GM12878 (cell line): ENCODE data around the gene POU6F2. TPM values are rescaled to one million over a fixed set of nuclear protein-coding genes. Genes with fewer than 3 reads are reported as not detected.

Experiments used
- ATAC-seq: fragments of 200-7000 bp; cut with Tn5 transposase; 3 replicates; pipeline ENCODE4 v1.9.1; 2020; ENCODE audit warnings: mild to moderate bottlenecking, moderate library complexity
- BruUV-seq: library from RNA; stranded (reverse); fragments of 400-500 nt; replicated peaks from 2 replicates; lab custom pipeline; 2021; lab: Mats Ljungman, UMichigan
- CTCF ChIA-PET: fragments of 300-600 bp; sonication (Branson Sonifier 250); formaldehyde crosslinking; extraction: SDS; loops from one replicate; lab custom pipeline; 2021; ENCODE audit warnings: inconsistent platforms; lab: Yijun Ruan, JAX
- POLR2A ChIA-PET: fragments of 350-600 bp; formaldehyde crosslinking; extraction: SDS; loops from one replicate; lab custom pipeline; 2021; ENCODE audit warnings: inconsistent platforms; lab: Charles Lee
- RAD21 ChIA-PET: fragments of 300-600 bp; sonication (Branson Sonifier 250); formaldehyde crosslinking; loops from one replicate; lab custom pipeline; 2023; ENCODE audit warnings: antibody characterized with exemption; ENCODE audit not compliant: unreplicated experiment; lab: Charles Lee
- SMC1A ChIA-PET: fragments of 300-600 bp; sonication (Branson Sonifier 250); formaldehyde crosslinking; loops from one replicate; lab custom pipeline; 2023; ENCODE audit not compliant: unreplicated experiment, uncharacterized antibody; lab: Charles Lee
- DNase-seq: peaks from one replicate; pipeline ENCODE4 v3.0.0-alpha.2; 2011; ENCODE audit warnings: low read depth, low spot score
- FAIRE-seq: peaks from 3 replicates; lab custom pipeline; 2011; peaks lifted over from hg19 to GRCh38; lab: Jason Lieb, UNC
- H2AFZ ChIP-seq: 2 replicates; pipeline ENCODE4 v1.6.0; 2011; ENCODE audit warnings: low read depth, low read length, control low read depth; ENCODE audit not compliant: control insufficient read depth
- H3K27ac ChIP-seq: 2 replicates; pipeline ENCODE4 v1.5.1; 2011; ENCODE audit warnings: control low read depth; ENCODE audit not compliant: control insufficient read depth, insufficient read depth
- H3K27me3 ChIP-seq, 2 experiments: replicated peaks in 1 of 2; 2 replicates each; pipeline versions ENCODE4 v1.6.0 to v1.6.1; 2011; ENCODE audit warnings: low read length in 1 of 2; ENCODE audit not compliant: control insufficient read depth in 2 of 2, insufficient read depth in 2 of 2
- H3K36me3 ChIP-seq, 2 experiments: 2 replicates each; pipeline ENCODE4 v1.5.1; 2011; ENCODE audit warnings: low read length in 1 of 2; ENCODE audit not compliant: control insufficient read depth in 2 of 2, insufficient read depth in 2 of 2
- H3K4me1 ChIP-seq: 2 replicates; pipeline ENCODE4 v1.6.1; 2011; ENCODE audit warnings: mild to moderate bottlenecking, low read length, moderate library complexity, mixed read lengths; ENCODE audit not compliant: control insufficient read depth, insufficient read depth
- H3K4me2 ChIP-seq: 2 replicates; pipeline ENCODE4 v1.6.0; 2011; ENCODE audit warnings: control low read depth; ENCODE audit not compliant: control insufficient read depth, insufficient read depth
- H3K4me3 ChIP-seq: fragments of 200-600 bp; sonication (generic); 2 replicates; pipeline ENCODE4 v1.5.1; 2016
- H3K79me2 ChIP-seq: 2 replicates; pipeline ENCODE4 v1.6.0; 2011; ENCODE audit warnings: low read length; ENCODE audit not compliant: control insufficient read depth, insufficient read depth
- H3K9ac ChIP-seq: 2 replicates; pipeline ENCODE4 v1.8.0; 2011; ENCODE audit warnings: low read length, control low read depth, mixed read lengths; ENCODE audit not compliant: control insufficient read depth, insufficient read depth
- H3K9me3 ChIP-seq: replicated peaks from 3 replicates; pipeline ENCODE4 v1.5.1; 2011; ENCODE audit warnings: mild to moderate bottlenecking, low read length; ENCODE audit not compliant: control insufficient read depth, insufficient read depth
- H4K20me1 ChIP-seq: 2 replicates; pipeline ENCODE4 v1.6.0; 2011; ENCODE audit not compliant: control insufficient read depth, insufficient read depth
- CHD4 ChIP-seq: fragments of 200-600 bp; sonication (generic); IDR thresholded peaks from 2 replicates; pipeline ENCODE4 v1.6.1; 2016; ENCODE audit warnings: mild to moderate bottlenecking
- CREB1 ChIP-seq: IDR thresholded peaks from 2 replicates; pipeline ENCODE4 v1.6.1; 2012; ENCODE audit warnings: low read depth, mild to moderate bottlenecking, inconsistent platforms
- E2F8 ChIP-seq: fragments of 450-650 bp; IDR thresholded peaks from 2 replicates; pipeline ENCODE4 v1.6.1; 2018; ENCODE audit warnings: mild to moderate bottlenecking, low read depth, moderate library complexity; ENCODE audit not compliant: partially characterized antibody
- KDM1A ChIP-seq: fragments of 200-600 bp; sonication (generic); IDR thresholded peaks from 2 replicates; pipeline ENCODE4 v1.6.1; 2016; ENCODE audit warnings: borderline replicate concordance
- LARP7 ChIP-seq: fragments of 450-650 bp; IDR thresholded peaks from 2 replicates; pipeline ENCODE4 v1.6.1; 2017; ENCODE audit warnings: mild to moderate bottlenecking
- PML ChIP-seq: IDR thresholded peaks from 2 replicates; pipeline ENCODE4 v1.6.1; 2012; ENCODE audit warnings: low read length, inconsistent platforms
- RFX5 ChIP-seq: IDR thresholded peaks from 2 replicates; pipeline ENCODE4 v1.6.1; 2011; ENCODE audit warnings: low read depth, low read length, improper control_type of control experiment
- SMC3 ChIP-seq: IDR thresholded peaks from 2 replicates; pipeline ENCODE4 v1.6.1; 2011; ENCODE audit warnings: low read length, improper control_type of control experiment, borderline replicate concordance
- STAT3 ChIP-seq: IDR thresholded peaks from 2 replicates; pipeline ENCODE4 v1.6.1; 2011; ENCODE audit warnings: low read depth, low read length, improper control_type of control experiment
- SUZ12 ChIP-seq: fragments of 200-600 bp; sonication (generic); IDR thresholded peaks from one replicate; pipeline ENCODE4 v1.6.1; 2018; ENCODE audit warnings: antibody characterized with exemption, mild to moderate bottlenecking; ENCODE audit not compliant: unreplicated experiment
- TCF7 ChIP-seq: IDR thresholded peaks from 2 replicates; pipeline ENCODE4 v1.6.1; 2014; ENCODE audit warnings: antibody characterized with exemption, borderline replicate concordance
- YY1 ChIP-seq: IDR thresholded peaks from 2 replicates; pipeline ENCODE4 v1.6.1; 2011; ENCODE audit warnings: low read depth, mild to moderate bottlenecking, low read length
- ZNF24 ChIP-seq: fragments of 450-650 bp; IDR thresholded peaks from 2 replicates; pipeline ENCODE4 v1.6.1; 2017; ENCODE audit warnings: antibody characterized with exemption, mild to moderate bottlenecking
- ZNF384 ChIP-seq: IDR thresholded peaks from 2 replicates; pipeline ENCODE4 v1.6.1; 2012; ENCODE audit warnings: low read depth, mild to moderate bottlenecking, low read length, improper control_type of control experiment, borderline replicate concordance
- ZNF687 ChIP-seq: fragments of 450-650 bp; IDR thresholded peaks from 2 replicates; pipeline ENCODE4 v1.6.1; 2017; ENCODE audit warnings: mild to moderate bottlenecking, moderate library complexity
- ZZZ3 ChIP-seq: IDR thresholded peaks from 2 replicates; pipeline ENCODE4 v1.6.1; 2011; ENCODE audit warnings: low read depth; ENCODE audit not compliant: control insufficient read depth, insufficient read length
- WGBS: methylation state at CpG from one replicate; pipeline ENCODE4 v1.1.6; 2016; ENCODE audit warnings: low lambda C conversion rate; ENCODE audit not compliant: insufficient replicate concordance, insufficient coverage; ENCODE audit errors: missing lambda C conversion rate; 5-methylcytosine and 5-hydroxymethylcytosine counted together
- in situ Hi-C: fragments of 300-500 bp; cut with MboI; formaldehyde crosslinking; loops from 9 replicates; pipeline ENCODE4 v1.14.3; 2018; ENCODE audit warnings: mixed read lengths
- intact Hi-C: fragments of 100-400 bp; cut with micrococcal nuclease; formaldehyde crosslinking; loops from one replicate; pipeline ENCODE4 v1.14.2; 2022; ENCODE audit not compliant: unreplicated experiment
- polyA plus RNA-seq, 11 experiments: library from polyadenylated mRNA; depleted of rRNA in 4 of 11; unstranded in 6 of 11; stranded (reverse) in 5 of 11; fragments of >200 nt; fragmentation: Nextera tagmentation in 4 of 11; fragmentation: Illumina TruSeq in 1 of 11; extraction: Ambion mirVana in 4 of 11; extraction: Trizol in 1 of 11; gene quantifications; 1 replicate in 1 of 11; 2 replicates in 10 of 11; pipeline versions ENCODE4 v1.2.1 to v1.2.3, GENCODE V29; 2011 to 2016; ENCODE audit warnings: inconsistent platforms in 2 of 11, missing spikeins in 2 of 11, low read depth in 1 of 11
- total RNA-seq, 4 experiments: library from RNA; depleted of rRNA in 3 of 4; stranded (reverse); fragments of >200 nt in 3 of 4; fragmentation: Illumina TruSeq in 1 of 4; extraction: Trizol in 1 of 4; gene quantifications; 2 replicates each; pipeline versions ENCODE4 v1.2.1 to v1.2.3, GENCODE V29; 2013 to 2021

The POU6F2 gene
- total and polyA plus RNA-seq, 10 of the 15 experiments (the other 5 are each of a cell fraction or from before 2014, with no cell fraction given) = 0.10 TPM; not detected in 9

GRCh38 chr7:39084349-39084748 lies 106.6 kb downstream of the POU6F2 start (continued):
- TF ChIP-seq CREB1 (no peak), ZNF24 (no peak), CHD4 (no peak)

- WGBS = 15% methylated on average over 5 of the region's 5 CpGs
- intact Hi-C loops = no loop called here
- H3K79me2 ChIP-seq = no peaks in the 10 kb centered on the region
- H3K36me3 ChIP-seq = no peaks in the 10 kb centered on the region
- peaks cover 2 to 4% of the 10 kb centered on the region in 2 experiments; a peak in 2 of 4 replicates for H3K27me3 ChIP-seq
- DNase-seq (no peak), ATAC-seq (no peak)
- H4K20me1 ChIP-seq = no peaks in the 10 kb centered on the region
- H3K9me3 ChIP-seq = no peaks in the 10 kb centered on the region
- H2AFZ ChIP-seq = no peak overlapping the region
- no peak overlapping the region for H3K4me2 ChIP-seq
- BruUV-seq = no TSS peak
- CTCF ChIA-PET = interaction anchor here (0.7 kb wide), 1 partner anchor 294 kb away, joined by 3 read pairs; no protein-coding TSS in a partner anchor
- no peak overlapping the region for H3K4me3 ChIP-seq
- no peaks in the 10 kb centered on the region for H3K4me1 ChIP-seq
- POLR2A ChIA-PET = interaction anchor here (0.6 kb wide), 1 partner anchor 347 kb away, joined by 8 read pairs; no protein-coding TSS in a partner anchor
- TF ChIP-seq ZNF687 (no peak), ZNF384 (no peak), PML (no peak), ZZZ3 (no peak), E2F8 (no peak), LARP7 (no peak), YY1 (no peak), ZNF24 (no peak), KDM1A (no peak), TCF7 (no peak), SUZ12 (no peak), SMC3 (no peak), RFX5 (no peak), STAT3 (no peak)
- TF ChIP-seq, all 136 proteins: peak for 0
- H3K27ac ChIP-seq = no peak overlapping the region
- FAIRE-seq = no peak
- no peak overlapping the region for H3K9ac ChIP-seq
- RAD21 ChIA-PET = no interaction called here
- SMC1A ChIA-PET = interaction anchor here (1.1 kb wide), 1 partner anchor 9 kb away, joined by 3 read pairs; no protein-coding TSS in a partner anchor
- in situ Hi-C loops = no loop called here
These were observed 107.5 kb downstream of the POU6F2 start for GRCh38 chr7:39085189-39085588.
